HCT116 (cell line): ENCODE data around the gene TRAF3IP1. TPM values are rescaled to one million over a fixed set of nuclear protein-coding genes. Genes with fewer than 3 reads are reported as not detected.

Experiments used
- ATAC-seq: fragments of 200-7000 bp; cut with Tn5 transposase; 2 replicates; pipeline ENCODE4 v1.9.1; 2020; ENCODE audit warnings: mild to moderate bottlenecking, moderate library complexity
- BruUV-seq: library from RNA; stranded (reverse); fragments of 400-500 nt; replicated peaks from 2 replicates; lab custom pipeline; 2021; lab: Mats Ljungman, UMichigan
- CTCF ChIA-PET: fragments of 300-600 bp; sonication (Branson Sonifier 250); formaldehyde crosslinking; loops from one replicate; lab custom pipeline; 2021; ENCODE audit warnings: antibody characterized with exemption; lab: Charles Lee
- POLR2A ChIA-PET: fragments of 300-600, 350-600 bp; sonication (Branson Sonifier 250); formaldehyde crosslinking; loops from one replicate; lab custom pipeline; 2021; ENCODE audit warnings: antibody characterized with exemption; lab: Charles Lee
- RAD21 ChIA-PET, 2 experiments: fragments of 300-600 bp; sonication (Branson Sonifier 250); formaldehyde crosslinking; loops; one replicate each; lab custom pipeline; 2023; ENCODE audit warnings: low total read pairs in 2 of 2; ENCODE audit not compliant: uncharacterized antibody in 2 of 2, unreplicated experiment in 2 of 2, low non-redundant PET in 1 of 2; lab: Charles Lee
- DNase-seq: peaks from one replicate; pipeline ENCODE4 v3.0.0-alpha.2; 2010; ENCODE audit warnings: low read depth, low spot score
- H2AFZ ChIP-seq: fragments of 200-600 bp; shearing (Covaris generic), sonication (generic); 2 replicates; pipeline ENCODE4 v1.6.1; 2017; ENCODE audit warnings: low read depth, mixed run types, mixed read lengths, antibody characterized with exemption, low read length; ENCODE audit not compliant: poor library complexity, severe bottlenecking
- H3K27ac ChIP-seq: 2 replicates; pipeline ENCODE4 v1.5.1; 2012; ENCODE audit warnings: low read depth, low read length
- H3K27me3 ChIP-seq: fragments of 200-600 bp; sonication (generic); 2 replicates; pipeline ENCODE4 v1.6.1; 2016; ENCODE audit warnings: mixed run types, low read length, mixed read lengths; ENCODE audit not compliant: insufficient read depth
- H3K36me3 ChIP-seq, 2 experiments: fragments of 200-500 bp in 1 of 2; fragments of 200-600 bp in 1 of 2; sonication (Bioruptor generic) in 1 of 2; sonication (generic) in 1 of 2; 2 replicates each; pipeline versions ENCODE4 v1.5.1 to v1.6.1; 2014 to 2016; ENCODE audit warnings: low read length in 2 of 2, inconsistent platforms in 1 of 2, mixed read lengths in 1 of 2, mixed run types in 1 of 2; ENCODE audit not compliant: insufficient read depth in 2 of 2, control insufficient read depth in 1 of 2
- H3K4me1 ChIP-seq, 2 experiments: fragments of 200-600 bp in 1 of 2; sonication (generic) in 1 of 2; 2 replicates each; pipeline versions ENCODE4 v1.5.1 to v1.6.1; 2012 to 2017; ENCODE audit warnings: low read length in 2 of 2, inconsistent platforms in 1 of 2, mild to moderate bottlenecking in 1 of 2, mixed read lengths in 1 of 2, mixed run types in 1 of 2, moderate library complexity in 1 of 2; ENCODE audit not compliant: insufficient read depth in 2 of 2, control insufficient read depth in 1 of 2
- H3K4me2 ChIP-seq: fragments of 200-600 bp; sonication (generic); 2 replicates; pipeline ENCODE4 v1.6.1; 2017; ENCODE audit warnings: mixed run types, low read length, mixed read lengths
- H3K4me3 ChIP-seq, 2 experiments: fragments of 200-600 bp in 1 of 2; sonication (generic) in 1 of 2; replicated peaks in 1 of 2; 2 replicates each; pipeline ENCODE4 v1.5.1; 2011 to 2016; ENCODE audit warnings: low read length in 2 of 2, control low read depth in 1 of 2, low read depth in 1 of 2, mild to moderate bottlenecking in 1 of 2, mixed read lengths in 1 of 2, mixed run types in 1 of 2
- H3K79me2 ChIP-seq: fragments of 200-600 bp; sonication (generic); 2 replicates; pipeline ENCODE4 v1.6.1; 2017; ENCODE audit warnings: mild to moderate bottlenecking, mixed run types, low read length, moderate library complexity, mixed read lengths; ENCODE audit not compliant: insufficient read depth
- H3K9ac ChIP-seq: fragments of 200-600 bp; sonication (generic); 2 replicates; pipeline ENCODE4 v1.6.1; 2016; ENCODE audit warnings: low read length, mixed read lengths
- H3K9me2 ChIP-seq: fragments of 200-600 bp; sonication (generic), shearing (Covaris generic); 2 replicates; pipeline ENCODE4 v1.6.1; 2017; ENCODE audit warnings: mixed run types, mild to moderate bottlenecking, moderate library complexity; ENCODE audit not compliant: insufficient read depth
- H3K9me3 ChIP-seq, 2 experiments: fragments of 200-500 bp in 1 of 2; fragments of 200-600 bp in 1 of 2; sonication (Bioruptor generic) in 1 of 2; sonication (generic) in 1 of 2; 2 replicates each; pipeline ENCODE4 v1.6.1; 2014 to 2017; ENCODE audit warnings: low read length in 2 of 2, mixed read lengths in 2 of 2, inconsistent platforms in 1 of 2, low read depth in 1 of 2, mild to moderate bottlenecking in 1 of 2, mixed run types in 1 of 2, moderate library complexity in 1 of 2; ENCODE audit not compliant: control insufficient read depth in 1 of 2, insufficient read depth in 1 of 2
- H4K20me1 ChIP-seq: fragments of 200-600 bp; sonication (generic), shearing (Covaris generic); 2 replicates; pipeline ENCODE4 v1.6.1; 2017; ENCODE audit warnings: mixed run types, mild to moderate bottlenecking, moderate library complexity; ENCODE audit not compliant: insufficient read depth
- ATF3 ChIP-seq: IDR thresholded peaks from 2 replicates; pipeline ENCODE4 v1.6.1; 2012
- CBX3 ChIP-seq: IDR thresholded peaks from 2 replicates; pipeline ENCODE4 v1.6.1; 2012; ENCODE audit warnings: low read depth
- CEBPB ChIP-seq: IDR thresholded peaks from 2 replicates; pipeline ENCODE4 v1.6.1; 2012; ENCODE audit warnings: low read depth
- EZH2 ChIP-seq: fragments of 200-600 bp; sonication (generic); IDR thresholded peaks from 2 replicates; pipeline ENCODE4 v1.6.1; 2017; ENCODE audit warnings: antibody characterized with exemption, mixed run types
- EZH2phosphoT487 ChIP-seq: fragments of 200-600 bp; IDR thresholded peaks from 2 replicates; pipeline ENCODE4 v1.6.1; 2018; ENCODE audit warnings: antibody characterized with exemption, borderline replicate concordance
- SP1 ChIP-seq: IDR thresholded peaks from 2 replicates; pipeline ENCODE4 v1.6.1; 2012; ENCODE audit warnings: low read depth
- ZFX ChIP-seq: fragments of 450-650 bp; IDR thresholded peaks from 2 replicates; pipeline ENCODE4 v1.6.1; 2017
- ZNF274 ChIP-seq: fragments of 200-500 bp; sonication (Bioruptor generic); IDR thresholded peaks from 2 replicates; pipeline ENCODE4 v1.6.1; 2014; ENCODE audit warnings: mild to moderate bottlenecking, low read depth, low read length, inconsistent platforms
- intact Hi-C: fragments of 100-400 bp; cut with micrococcal nuclease; formaldehyde crosslinking; loops from 2 replicates; pipeline ENCODE4 v1.10.0; 2022
- total RNA-seq: library from RNA; stranded (reverse); gene quantifications from one replicate; pipeline ENCODE4 v1.2.1, GENCODE V29; 2021; ENCODE audit not compliant: unreplicated experiment

The TRAF3IP1 gene
- total RNA-seq, 1 experiment from 2014 or later, result 19.4 TPM

DNA sequence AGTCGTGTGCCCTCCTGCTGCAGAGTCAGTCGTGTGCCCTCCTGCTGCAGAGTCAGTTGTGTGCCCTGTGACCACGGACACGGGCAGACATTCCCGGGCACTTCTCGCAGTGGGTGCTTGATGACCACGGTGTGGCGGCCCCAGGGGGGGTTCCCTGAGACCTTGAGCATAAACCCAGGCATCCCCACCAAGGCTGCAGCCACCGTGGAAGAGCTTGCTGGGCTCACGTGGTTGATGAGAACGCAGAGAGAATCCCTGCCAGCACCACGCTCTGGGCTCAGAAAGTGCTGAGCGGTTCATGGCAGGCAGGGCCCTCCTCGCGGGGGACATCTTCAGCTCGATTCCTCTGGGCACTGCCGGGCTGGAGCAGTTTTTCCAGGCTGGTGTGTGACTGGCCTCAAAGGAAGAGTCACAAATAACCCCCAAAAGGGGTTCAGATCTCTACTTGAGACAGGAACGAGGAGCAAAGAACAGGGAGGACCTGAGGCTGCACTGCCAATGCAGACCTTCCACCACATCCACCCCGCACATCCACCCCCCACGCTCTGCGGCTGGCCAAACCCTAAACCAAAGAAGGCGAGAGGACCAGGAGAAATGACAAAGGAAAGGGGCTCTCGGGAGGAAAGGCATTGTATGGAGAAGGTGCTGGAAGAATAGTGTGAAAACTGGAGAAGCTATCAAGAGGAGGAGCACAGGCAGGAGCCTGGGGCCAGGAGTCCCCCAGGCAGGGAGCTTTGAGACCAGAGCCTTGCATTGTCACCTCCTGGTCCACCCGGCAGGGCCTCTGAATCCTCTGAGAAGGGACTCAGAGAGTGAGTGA, 23.5 kb upstream of the TRAF3IP1 start:
- no peak overlapping the region for H3K4me2 ChIP-seq
- H3K9ac ChIP-seq, result no peak overlapping the region
- TF ChIP-seq ATF3 (no peak), ZFX (no peak), CBX3 (no peak), EZH2phosphoT487 (no peak), SP1 (no peak), EZH2 (no peak)
- TF ChIP-seq, all 23 proteins: peak for 0
- ChIA-PET RAD21 (no interaction called here), POLR2A (no interaction called here), CTCF (no interaction called here)
- H3K4me1 ChIP-seq, result no peaks in the 10 kb centered on the region
- intact Hi-C loops, result no loop called here
- no peak for DNase-seq
- no peaks in the 10 kb centered on the region for H3K36me3 ChIP-seq
- no peak for ATAC-seq
- H4K20me1 ChIP-seq, result no peaks in the 10 kb centered on the region
- BruUV-seq, result no TSS peak
- no peaks in the 10 kb centered on the region for H3K9me3 ChIP-seq
- H2AFZ ChIP-seq, result no peak overlapping the region
- no peaks in the 10 kb centered on the region for H3K27me3 ChIP-seq
- H3K27ac ChIP-seq, result no peak overlapping the region
- H3K4me3 ChIP-seq, result no peak overlapping the region
- H3K9me2 ChIP-seq, result no peaks in the 10 kb centered on the region
- no peaks in the 10 kb centered on the region for H3K79me2 ChIP-seq

DNA sequence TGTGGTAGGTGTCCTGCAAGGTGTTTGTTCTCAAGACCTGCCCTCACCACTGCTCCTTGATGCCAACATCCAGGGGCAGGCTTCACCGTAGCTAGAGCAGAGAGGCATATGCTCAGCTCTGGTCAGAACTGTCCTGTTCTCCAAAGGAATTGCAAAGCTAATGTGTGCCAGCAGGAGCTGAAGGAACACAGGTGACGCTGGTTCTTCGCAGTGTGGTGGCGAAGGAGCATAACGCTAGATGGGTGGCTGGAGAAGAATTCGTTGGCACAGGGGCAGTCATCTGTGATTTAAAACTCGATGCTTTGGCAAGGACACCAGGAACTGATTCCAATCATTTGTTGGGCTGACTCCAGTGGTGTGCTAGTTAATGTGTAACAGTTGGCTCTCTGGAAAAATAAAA, 20.5 kb upstream of the TRAF3IP1 start:
- Histone ChIP-seq H3K27me3 (no peaks in the 10 kb centered on the region), H4K20me1 (no peaks in the 10 kb centered on the region), H3K4me2 (no peak overlapping the region), H2AFZ (no peak overlapping the region), H3K9me3 (no peaks in the 10 kb centered on the region), H3K4me3 (no peak overlapping the region), H3K4me1 (no peaks in the 10 kb centered on the region), H3K9ac (no peak overlapping the region), H3K36me3 (no peaks in the 10 kb centered on the region), H3K9me2 (no peaks in the 10 kb centered on the region), H3K79me2 (no peaks in the 10 kb centered on the region)
- DNase-seq (no peak), ATAC-seq (no peak)
- no TSS peak for BruUV-seq
- intact Hi-C loops, result no loop called here
- ChIA-PET RAD21 (no interaction called here), CTCF (no interaction called here)
- no peak for TF ChIP-seq CBX3
- TF ChIP-seq ZNF274, result no peak
- no peak for TF ChIP-seq CEBPB
- TF ChIP-seq, all 23 proteins: peak for 0
- POLR2A ChIA-PET, result no interaction called here
- H3K27ac ChIP-seq, result no peak overlapping the region
